HG02571 (cell line): ENCODE measurements around the gene LAMB4.
"Not testable (repeated sequence)": the region's sequence is repeated elsewhere in the genome, so short reads cannot be mapped to it uniquely, and the experiment has no call there.

Source experiments
- ATAC-seq: cut with Tn5 transposase; IDR thresholded peaks from one replicate; pipeline ENCODE4 v1.9.1; 2021; ENCODE audit warnings: mild to moderate bottlenecking, moderate library complexity; ENCODE audit not compliant: unreplicated experiment

The LAMB4 gene

GRCh38 chr7:108054537-108054936 is 75.6 kb downstream of the LAMB4 start:
- no peak for ATAC-seq

GRCh38 chr7:108053250-108053649 is 76.9 kb downstream of the LAMB4 start:
- ATAC-seq: no peak

DNA sequence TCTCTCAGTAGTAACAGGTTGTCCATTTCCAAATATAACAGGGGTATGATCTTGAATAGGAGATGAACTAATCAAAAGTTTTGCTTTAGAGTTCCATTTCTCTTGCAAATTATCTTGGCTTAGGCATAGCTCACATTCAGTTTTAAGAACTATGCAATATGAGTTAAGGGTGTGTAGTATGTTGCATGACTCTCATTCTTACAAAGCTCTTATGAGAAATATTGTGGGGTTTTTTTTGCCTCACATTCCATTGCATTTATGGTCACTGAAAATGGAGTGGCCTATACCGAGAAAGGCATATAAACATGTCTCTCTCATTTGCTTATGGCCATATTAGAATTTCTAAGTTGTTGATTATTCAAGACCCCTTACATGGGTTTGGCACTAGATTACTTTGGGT is 78.7 kb downstream of the LAMB4 start:
- ATAC-seq: no peak

DNA sequence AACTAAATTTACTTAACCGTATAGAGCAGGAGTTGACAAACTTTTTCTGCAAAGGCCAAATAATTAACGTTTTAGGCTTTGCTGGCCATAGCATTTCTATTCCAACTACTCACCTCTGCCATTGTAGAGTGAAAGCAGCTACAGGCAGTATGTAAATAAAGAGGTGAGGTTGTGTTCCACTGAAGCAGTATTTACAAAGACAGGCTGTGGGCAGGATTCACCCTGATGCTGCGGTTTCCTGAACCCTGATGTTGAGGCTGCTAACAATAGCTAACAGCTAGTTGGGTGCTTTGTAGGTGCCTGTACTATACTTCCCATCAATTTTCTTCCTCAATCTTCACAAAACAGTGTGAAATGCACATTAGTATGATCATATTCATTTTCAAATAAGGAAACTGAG is 80.2 kb downstream of the LAMB4 start:
- ATAC-seq: no peak

GRCh38 chr7:108048422-108048821 is 81.7 kb downstream of the LAMB4 start:
- ATAC-seq: no peak

- no peak for ATAC-seq
Observed at GRCh38 chr7:108046952-108047506, 83.1 kb downstream of the LAMB4 start.

DNA sequence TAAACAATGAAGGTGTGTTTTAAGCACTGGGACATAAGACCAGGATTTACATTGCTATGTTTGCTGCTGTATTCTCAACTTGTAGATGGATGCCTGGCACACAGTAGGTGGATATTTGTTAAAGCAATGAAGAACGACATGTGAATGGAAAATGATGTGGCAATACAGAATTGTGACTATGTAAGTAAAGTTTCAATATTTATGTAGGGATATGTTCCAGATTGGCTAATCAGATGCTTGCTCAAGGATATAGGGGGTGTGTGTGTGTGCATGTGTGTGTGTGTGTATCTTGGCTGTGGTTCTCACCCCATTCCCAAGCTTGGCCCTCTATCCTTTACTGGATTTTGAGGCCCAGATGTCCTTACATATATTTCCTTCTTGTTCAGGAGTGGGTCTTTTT is 84.5 kb downstream of the LAMB4 start:
- no peak for ATAC-seq

DNA sequence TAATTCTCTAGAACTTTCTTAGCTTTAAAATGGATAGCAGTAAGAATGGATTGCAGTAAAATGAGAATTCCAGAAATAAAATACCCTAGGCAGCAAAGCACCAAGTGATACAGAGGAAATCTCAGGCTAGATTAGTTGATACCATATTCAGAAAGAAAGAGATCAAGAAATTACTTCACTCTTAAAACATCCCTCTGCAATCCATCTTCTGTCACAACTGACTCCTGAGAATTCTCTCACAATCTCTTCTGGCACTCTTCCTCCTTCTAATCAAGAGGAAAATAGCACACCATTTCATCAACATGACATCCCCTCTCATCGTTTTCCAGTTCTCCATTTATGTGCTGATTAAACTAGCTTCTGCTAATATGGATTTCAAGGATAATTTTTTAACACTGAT is 85.0 kb downstream of the LAMB4 start:
- no peak for ATAC-seq

- no peak for ATAC-seq
Observed at GRCh38 chr7:108044345-108044744, 85.8 kb downstream of the LAMB4 start.

- no peak for ATAC-seq
Observed at GRCh38 chr7:108038986-108039385, 91.2 kb downstream of the LAMB4 start.

- no peak for ATAC-seq
Observed at GRCh38 chr7:108037741-108038140, 92.4 kb downstream of the LAMB4 start.

- ATAC-seq: no peak
Observed at GRCh38 chr7:108037140-108037539, 93.0 kb downstream of the LAMB4 start.

DNA sequence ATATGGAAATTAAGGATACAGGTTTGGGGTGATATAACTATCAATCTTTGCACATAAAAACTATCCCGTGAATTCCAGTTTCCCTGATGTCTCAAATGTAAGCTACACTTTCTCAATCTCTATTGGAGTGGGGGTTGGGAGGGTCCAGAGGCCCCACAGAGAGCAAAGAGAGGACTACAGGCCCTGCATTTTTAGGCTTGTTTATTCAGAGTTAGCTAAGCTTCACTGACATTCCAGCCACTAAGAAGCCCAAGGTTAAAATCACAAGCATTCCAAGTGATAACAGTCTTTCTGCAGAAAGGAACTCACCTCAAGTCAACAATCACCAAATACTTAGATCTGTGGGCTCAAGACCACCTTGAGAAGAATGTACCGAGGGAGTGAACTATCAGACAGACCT is 95.6 kb downstream of the LAMB4 start:
- ATAC-seq: no peak

DNA sequence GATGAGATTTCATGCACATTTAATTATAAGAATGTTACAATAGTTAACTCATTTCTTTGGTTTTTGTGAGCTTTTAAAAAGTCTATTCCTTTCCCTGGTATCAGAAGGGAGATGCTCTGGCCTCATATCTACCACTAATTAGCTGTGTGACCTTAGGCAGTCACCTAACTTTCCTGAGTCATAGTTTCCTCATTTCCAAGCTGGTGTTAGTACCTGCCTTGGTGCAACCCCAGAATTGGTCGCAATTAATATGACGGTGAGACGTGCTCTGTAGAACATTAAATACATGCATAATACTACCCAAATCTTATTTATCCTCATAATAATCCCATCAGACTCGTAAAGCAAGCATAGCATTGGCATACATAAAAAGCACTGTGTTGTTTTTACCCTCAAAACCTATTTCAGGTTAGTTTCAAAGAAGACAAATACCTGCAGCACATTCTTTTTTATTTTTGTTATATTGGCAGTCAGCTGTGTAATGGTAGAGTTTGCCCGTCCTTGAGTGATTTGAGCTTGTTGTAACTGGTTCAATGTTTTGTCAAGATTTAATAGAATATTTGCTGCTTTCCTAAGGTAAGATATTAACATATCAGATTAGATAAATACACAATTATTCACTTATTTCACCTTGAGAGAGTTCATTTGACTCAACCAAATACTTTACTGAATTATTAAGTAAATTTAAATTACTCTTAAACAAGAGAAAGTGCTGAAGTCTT is 96.2 kb downstream of the LAMB4 start:
- no peak for ATAC-seq

DNA sequence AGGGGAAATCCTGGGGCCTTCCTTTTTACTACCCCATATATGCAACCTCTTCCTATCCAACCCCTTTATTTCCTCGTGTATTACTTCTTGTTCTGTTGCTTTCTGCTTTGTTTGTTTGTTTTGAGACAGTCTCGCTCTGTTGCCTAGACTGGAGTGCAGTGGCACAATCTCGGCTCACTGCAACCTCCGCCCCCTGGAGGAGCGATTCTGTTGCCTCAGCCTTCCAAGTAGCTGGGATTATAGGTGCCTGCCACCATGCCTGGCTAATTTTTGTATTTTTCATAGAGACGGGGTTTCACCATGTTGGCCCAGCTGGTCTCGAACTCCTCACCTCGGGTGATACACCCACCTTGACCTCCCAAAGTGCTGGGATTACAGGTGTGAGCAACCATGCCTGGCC is 96.9 kb downstream of the LAMB4 start:
- not testable (repeated sequence) for ATAC-seq

DNA sequence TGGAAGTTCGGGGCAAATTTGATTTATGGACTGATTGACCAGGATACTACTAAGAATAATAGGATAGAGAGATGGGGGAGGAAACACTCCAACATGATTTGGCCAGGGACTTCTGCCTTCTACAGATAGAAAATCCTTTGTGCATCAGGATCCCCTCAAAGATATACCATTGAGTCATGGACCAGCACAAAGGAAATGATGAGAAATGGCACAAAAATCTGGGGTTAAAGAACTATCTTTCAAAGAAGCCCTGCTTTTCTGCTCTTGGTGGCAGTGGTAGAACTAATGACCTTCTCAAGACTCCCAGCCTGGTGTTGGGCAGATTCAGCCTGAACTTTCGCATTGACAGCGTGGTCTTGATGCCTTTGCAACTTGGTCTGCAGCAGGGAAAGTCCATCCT is 99.6 kb downstream of the LAMB4 start:
- no peak for ATAC-seq

- no peak for ATAC-seq
Observed at GRCh38 chr7:108029034-108029433, 101.1 kb downstream of the LAMB4 start.

GRCh38 chr7:108028111-108028510 is 102.0 kb downstream of the LAMB4 start:
- ATAC-seq: no peak

DNA sequence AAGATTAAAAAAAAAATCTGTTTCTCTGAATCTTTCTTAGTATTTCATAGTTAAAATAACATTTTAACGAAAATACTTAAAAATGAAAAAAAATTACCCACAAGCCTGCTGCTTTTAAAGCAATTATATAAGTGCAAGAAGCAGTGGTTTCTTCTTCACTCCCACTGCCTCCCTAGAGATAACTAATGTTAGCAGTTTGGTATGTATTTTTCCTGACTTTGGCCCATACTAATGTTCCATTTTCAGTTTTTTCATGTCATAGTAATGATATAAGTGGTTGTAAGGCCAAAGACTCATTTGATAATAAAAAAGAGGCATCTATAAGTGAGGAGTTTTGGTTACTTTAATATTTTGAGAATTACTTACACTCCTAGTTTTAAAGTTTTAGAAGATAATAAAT is 102.9 kb downstream of the LAMB4 start:
- no peak for ATAC-seq

DNA sequence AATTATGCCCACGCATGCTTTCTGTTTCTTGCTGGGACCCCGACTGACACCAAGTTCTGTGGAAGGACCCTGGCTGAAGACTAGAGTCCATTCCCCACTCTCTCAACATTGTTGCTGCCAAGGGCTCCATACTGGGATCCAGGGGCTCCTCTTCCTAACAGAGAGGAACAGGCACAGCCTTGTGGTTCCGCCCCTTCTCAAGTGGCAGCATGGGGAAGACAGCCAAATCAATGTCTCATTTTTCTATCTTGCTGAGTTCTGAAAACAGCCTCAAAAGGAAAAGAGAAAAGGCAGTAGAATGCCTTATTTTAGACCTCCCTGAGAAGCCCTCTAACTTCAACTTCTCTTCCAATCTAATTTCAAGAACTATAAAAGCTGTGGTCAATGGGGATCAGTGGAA is 103.5 kb downstream of the LAMB4 start:
- no peak for ATAC-seq

- ATAC-seq: no peak
Observed at GRCh38 chr7:108026116-108026515, 104.0 kb downstream of the LAMB4 start.

- ATAC-seq: no peak
Observed at GRCh38 chr7:108024538-108024937, 105.6 kb downstream of the LAMB4 start.

GRCh38 chr7:108020585-108020984 is 109.6 kb downstream of the LAMB4 start:
- ATAC-seq: no peak
